Measurements from ENCODE around the gene PRDM16. TPM values are rescaled to one million over a fixed set of nuclear protein-coding genes. Genes with fewer than 3 reads are reported as not detected.

PRDM16 gene
- total and polyA plus RNA-seq, 3 donors from 2014 or later: 2.1 to 5.6 (median 4.7) TPM

- H3K9me3 ChIP-seq: no peaks in the 10 kb centered on the region
- WGBS, 2 donors: 67 to 83% methylated on average over 5 to 16 of the region's 17 CpGs
- TF ChIP-seq CTCF (IDR thresholded peaks at IDR 0.05) (no peak), POLR2A (IDR thresholded peaks at IDR 0.05) (no peak)
- no peak overlapping the region for H3K4me3 ChIP-seq
- H3K27me3 ChIP-seq: no peaks in the 10 kb centered on the region
- DNase-seq: no peak
- no peaks in the 10 kb centered on the region for H3K4me1 ChIP-seq
- H3K27ac ChIP-seq: no peak overlapping the region
- intact Hi-C loops (cut with DNase I; ENCODE audit: low total_unique reads): no loop called here
- no peaks in the 10 kb centered on the region for H3K36me3 ChIP-seq (ENCODE audit: low read depth, missing control alignments)
These were observed 127.7 kb downstream of the PRDM16 start for GRCh38 chr1:3196577-3197245.

- DNase-seq: no peak
- H3K4me3 ChIP-seq: no peak overlapping the region
- 91 to 93% methylated on average over 11 to 22 of the region's 22 CpGs for WGBS, 2 donors
- no peaks in the 10 kb centered on the region for H3K9me3 ChIP-seq
- no peaks in the 10 kb centered on the region for H3K27me3 ChIP-seq
- H3K36me3 ChIP-seq (ENCODE audit: low read depth, missing control alignments): no peaks in the 10 kb centered on the region
- intact Hi-C loops (cut with DNase I; ENCODE audit: low total_unique reads): no loop called here
- H3K27ac ChIP-seq: no peak overlapping the region
- TF ChIP-seq POLR2A (IDR thresholded peaks at IDR 0.05) (no peak), CTCF (IDR thresholded peaks at IDR 0.05) (no peak)
- no peaks in the 10 kb centered on the region for H3K4me1 ChIP-seq
These were observed 128.8 kb downstream of the PRDM16 start for GRCh38 chr1:3197781-3198316.

- Histone ChIP-seq H3K27me3 (no peaks in the 10 kb centered on the region), H3K4me1 (no peaks in the 10 kb centered on the region), H3K27ac (no peak overlapping the region), H3K4me3 (no peak overlapping the region), H3K36me3 (ENCODE audit: low read depth, missing control alignments) (no peaks in the 10 kb centered on the region), H3K9me3 (no peaks in the 10 kb centered on the region)
- no peak for TF ChIP-seq POLR2A (IDR thresholded peaks at IDR 0.05)
- TF ChIP-seq CTCF (IDR thresholded peaks at IDR 0.05): no peak
- 75 to 78% methylated on average over 31 to 36 of the region's 40 CpGs for WGBS, 2 donors
- no peak for DNase-seq
- intact Hi-C loops (cut with DNase I; ENCODE audit: low total_unique reads): no loop called here
These were observed 129.6 kb downstream of the PRDM16 start for GRCh38 chr1:3198371-3199271.

- DNase-seq: no peak
- H3K27me3 ChIP-seq: no peaks in the 10 kb centered on the region
- TF ChIP-seq POLR2A (IDR thresholded peaks at IDR 0.05) (no peak), CTCF (IDR thresholded peaks at IDR 0.05) (no peak)
- peaks cover 6% of the 10 kb centered on the region for H3K4me1 ChIP-seq
- intact Hi-C loops (cut with DNase I; ENCODE audit: low total_unique reads): no loop called here
- H3K4me3 ChIP-seq: no peak overlapping the region
- WGBS, 2 donors: 67 to 68% methylated on average over 20 of the region's 20 CpGs
- no peak overlapping the region for H3K27ac ChIP-seq
- H3K36me3 ChIP-seq (ENCODE audit: low read depth, missing control alignments): no peaks in the 10 kb centered on the region
- no peaks in the 10 kb centered on the region for H3K9me3 ChIP-seq
These were observed 135.7 kb downstream of the PRDM16 start for GRCh38 chr1:3204725-3205124.

Measured in testis (tissue), 3 donors.